HG03159 (cell line): ENCODE measurements around the gene PRUNE2.

Experiments used
- ATAC-seq: cut with Tn5 transposase; IDR thresholded peaks from one replicate; pipeline ENCODE4 v1.9.1; 2021; ENCODE audit warnings: mild to moderate bottlenecking, moderate library complexity; ENCODE audit not compliant: unreplicated experiment

The PRUNE2 gene

GRCh38 chr9:76737154-76737902 lies 168.6 kb downstream of the PRUNE2 start:
- no peak for ATAC-seq

- no peak for ATAC-seq
Measured at GRCh38 chr9:76734716-76735115, 171.2 kb downstream of the PRUNE2 start.

- ATAC-seq = no peak
Measured at GRCh38 chr9:76733096-76733495, 172.8 kb downstream of the PRUNE2 start.

GRCh38 chr9:76732341-76732958 lies 173.5 kb downstream of the PRUNE2 start:
- ATAC-seq = no peak

- ATAC-seq = no peak
Measured at GRCh38 chr9:76730801-76731200, 175.1 kb downstream of the PRUNE2 start.

GRCh38 chr9:76729980-76730737 lies 175.8 kb downstream of the PRUNE2 start:
- ATAC-seq = no peak

- no peak for ATAC-seq
Measured at GRCh38 chr9:76729116-76729515, 176.8 kb downstream of the PRUNE2 start.

- ATAC-seq = no peak
Measured at GRCh38 chr9:76725885-76726284, 180.0 kb downstream of the PRUNE2 start.

GRCh38 chr9:76725011-76725546 lies 180.8 kb downstream of the PRUNE2 start:
- no peak for ATAC-seq

- ATAC-seq = no peak
Measured at GRCh38 chr9:76720245-76720644, 185.7 kb downstream of the PRUNE2 start.

- no peak for ATAC-seq
Measured at GRCh38 chr9:76718166-76718565, 187.7 kb downstream of the PRUNE2 start.

GRCh38 chr9:76717613-76718012 lies 188.3 kb downstream of the PRUNE2 start:
- ATAC-seq = no peak

- ATAC-seq = no peak
Measured at GRCh38 chr9:76717176-76717575, 188.7 kb downstream of the PRUNE2 start.

GRCh38 chr9:76716085-76716672 lies 189.7 kb downstream of the PRUNE2 start:
- no peak for ATAC-seq

- ATAC-seq = no peak
Measured at GRCh38 chr9:76713381-76713780, 192.5 kb downstream of the PRUNE2 start.

GRCh38 chr9:76709020-76709419 lies 196.9 kb downstream of the PRUNE2 start:
- no peak for ATAC-seq

- no peak for ATAC-seq
Measured at GRCh38 chr9:76707510-76707909, 198.4 kb downstream of the PRUNE2 start.

GRCh38 chr9:76704593-76705204 lies 201.2 kb downstream of the PRUNE2 start:
- no peak for ATAC-seq

- no peak for ATAC-seq
Measured at GRCh38 chr9:76703270-76703669, 202.6 kb downstream of the PRUNE2 start.

- ATAC-seq = no peak
Measured at GRCh38 chr9:76701441-76702039, 204.4 kb downstream of the PRUNE2 start.
